ENCODE data around the gene HIPK2.

DNA sequence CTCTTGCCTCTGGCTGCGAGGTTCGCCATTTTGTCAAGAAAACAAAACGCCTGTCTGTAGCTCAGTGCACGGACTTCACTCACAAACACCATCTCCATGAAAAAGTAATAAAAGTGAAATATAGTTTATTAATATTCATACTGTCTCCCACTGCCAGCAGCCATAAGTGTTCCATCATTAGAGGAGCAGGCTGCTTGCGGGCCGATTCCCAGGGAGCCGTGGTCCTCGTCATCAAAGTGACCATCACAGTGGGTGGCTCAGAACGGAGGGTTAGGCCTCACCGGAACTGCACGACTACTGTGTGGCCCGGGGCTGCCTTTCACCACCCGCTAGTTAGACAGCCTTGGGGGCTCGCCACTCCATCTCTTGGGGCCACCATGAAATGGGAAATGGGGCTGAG lies 82.7 kb downstream of the HIPK2 start:
- no peak for TF ChIP-seq CTBP1 (IDR thresholded peaks at IDR 0.05; ENCODE audit: borderline replicate concordance)
- TF ChIP-seq ELF4 (IDR thresholded peaks at IDR 0.05), result no peak
- no peak for TF ChIP-seq FOXM1 (IDR thresholded peaks at IDR 0.05; ENCODE audit: borderline replicate concordance)

All from HEK293T (cell line).